ENCODE data around the gene SEC61A1.

The SEC61A1 gene

DNA sequence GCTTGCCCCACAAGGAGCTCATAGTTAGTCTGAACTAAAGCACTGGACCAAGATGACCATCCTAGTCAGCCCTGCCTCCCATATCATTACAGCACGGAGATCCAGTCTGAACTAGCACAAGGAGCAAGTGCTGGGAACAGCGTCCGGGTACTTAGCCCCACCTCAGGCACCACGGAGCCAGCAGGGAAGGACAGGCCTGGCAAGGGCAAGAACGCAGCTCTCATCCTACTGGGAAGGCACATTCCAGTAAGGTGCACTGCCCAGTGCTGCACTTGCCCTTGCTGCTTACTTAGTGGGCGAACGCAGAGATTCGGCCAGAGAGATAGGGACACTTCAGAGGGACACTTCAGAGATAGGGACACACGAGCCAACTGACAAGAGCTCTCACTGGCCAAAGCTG lies 27.6 kb downstream of the SEC61A1 start:
- Histone ChIP-seq H3K4me3 (replicated peaks; ENCODE audit: low read depth, low read length) (no peak overlapping the region), H3K36me3 (ENCODE audit: control insufficient read depth, insufficient read depth, low read length) (peaks cover 28% of the 10 kb centered on the region), H3K27me3 (replicated peaks; ENCODE audit: control insufficient read depth, insufficient read depth, low read length) (no peaks in the 10 kb centered on the region)
- TF ChIP-seq, protein P1, sequence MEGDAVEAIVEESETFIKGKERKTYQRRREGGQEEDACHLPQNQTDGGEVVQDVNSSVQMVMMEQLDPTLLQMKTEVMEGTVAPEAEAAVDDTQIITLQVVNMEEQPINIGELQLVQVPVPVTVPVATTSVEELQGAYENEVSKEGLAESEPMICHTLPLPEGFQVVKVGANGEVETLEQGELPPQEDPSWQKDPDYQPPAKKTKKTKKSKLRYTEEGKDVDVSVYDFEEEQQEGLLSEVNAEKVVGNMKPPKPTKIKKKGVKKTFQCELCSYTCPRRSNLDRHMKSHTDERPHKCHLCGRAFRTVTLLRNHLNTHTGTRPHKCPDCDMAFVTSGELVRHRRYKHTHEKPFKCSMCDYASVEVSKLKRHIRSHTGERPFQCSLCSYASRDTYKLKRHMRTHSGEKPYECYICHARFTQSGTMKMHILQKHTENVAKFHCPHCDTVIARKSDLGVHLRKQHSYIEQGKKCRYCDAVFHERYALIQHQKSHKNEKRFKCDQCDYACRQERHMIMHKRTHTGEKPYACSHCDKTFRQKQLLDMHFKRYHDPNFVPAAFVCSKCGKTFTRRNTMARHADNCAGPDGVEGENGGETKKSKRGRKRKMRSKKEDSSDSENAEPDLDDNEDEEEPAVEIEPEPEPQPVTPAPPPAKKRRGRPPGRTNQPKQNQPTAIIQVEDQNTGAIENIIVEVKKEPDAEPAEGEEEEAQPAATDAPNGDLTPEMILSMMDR (IDR thresholded peaks at IDR 0.05; ENCODE audit: insufficient read depth, low read length, poor library complexity, severe bottlenecking) = no peak
- no peak for DNase-seq (ENCODE audit: extremely low read depth, insufficient read length)

DNA sequence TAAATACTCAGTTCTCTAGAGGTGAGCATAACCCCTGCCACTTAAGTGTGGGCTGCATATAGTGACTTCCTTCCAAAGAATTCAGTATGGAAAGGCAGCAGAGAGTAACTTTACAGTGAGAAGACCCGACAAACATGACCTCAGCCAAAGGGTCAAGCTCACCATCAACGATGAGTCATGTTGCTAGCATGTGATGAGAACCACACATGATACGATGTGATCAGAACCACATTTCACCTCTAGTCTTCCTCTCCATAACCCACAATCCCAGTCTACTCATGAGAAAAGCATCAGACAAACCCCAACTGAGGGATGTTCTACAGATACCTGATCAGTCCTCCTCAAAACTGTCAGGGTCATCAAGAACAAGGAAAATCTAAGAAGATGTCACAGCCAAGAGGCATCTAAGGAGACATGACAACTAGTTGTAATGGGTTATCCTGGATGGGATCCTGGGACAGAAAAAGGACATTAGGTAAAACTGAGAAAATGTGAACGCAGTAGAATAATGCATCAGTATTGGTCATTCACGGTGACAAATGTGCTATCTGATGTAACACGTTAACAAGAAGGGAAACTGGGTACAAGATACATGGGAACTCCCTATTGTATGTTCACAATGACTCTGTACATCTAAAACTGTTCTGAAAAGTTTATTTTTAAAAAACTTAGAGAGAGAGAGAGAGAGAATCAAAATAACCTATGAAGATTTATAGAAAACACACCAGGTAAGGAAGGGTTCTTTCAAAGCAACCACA lies 28.3 kb downstream of the SEC61A1 start:
- Histone ChIP-seq H3K4me3 (replicated peaks; ENCODE audit: low read depth, low read length) (no peak overlapping the region), H3K27me3 (replicated peaks; ENCODE audit: control insufficient read depth, insufficient read depth, low read length) (no peaks in the 10 kb centered on the region), H3K36me3 (ENCODE audit: control insufficient read depth, insufficient read depth, low read length) (peaks cover 32% of the 10 kb centered on the region)
- TF ChIP-seq, protein P1 (IDR thresholded peaks at IDR 0.05; ENCODE audit: insufficient read depth, low read length, poor library complexity, severe bottlenecking) = no peak
- DNase-seq (ENCODE audit: extremely low read depth, insufficient read length) = no peak

DNA sequence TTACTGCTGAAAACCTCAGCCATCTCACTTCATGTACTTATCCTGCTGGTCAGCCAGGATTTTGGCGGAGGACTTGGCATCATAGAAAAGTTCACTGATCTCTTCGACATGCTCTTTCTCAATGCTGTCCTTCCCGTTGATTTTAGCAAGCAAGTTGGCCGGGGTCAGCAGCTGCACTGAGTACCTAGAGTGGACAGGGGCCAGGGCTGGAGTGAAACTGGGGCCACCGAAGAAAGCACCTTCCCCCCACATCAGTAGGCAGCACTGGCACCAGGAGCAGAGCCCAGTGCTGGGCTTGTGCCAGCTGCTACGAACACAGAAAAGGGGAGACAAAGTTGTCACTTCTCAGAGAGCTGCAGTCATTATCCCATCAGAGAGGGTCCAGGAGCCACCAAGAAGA lies 29.0 kb downstream of the SEC61A1 start:
- Histone ChIP-seq H3K36me3 (ENCODE audit: control insufficient read depth, insufficient read depth, low read length) (peaks cover 33% of the 10 kb centered on the region), H3K27me3 (replicated peaks; ENCODE audit: control insufficient read depth, insufficient read depth, low read length) (no peaks in the 10 kb centered on the region), H3K4me3 (replicated peaks; ENCODE audit: low read depth, low read length) (no peak overlapping the region)
- TF ChIP-seq, protein P1 (IDR thresholded peaks at IDR 0.05; ENCODE audit: insufficient read depth, low read length, poor library complexity, severe bottlenecking) = no peak
- DNase-seq (ENCODE audit: extremely low read depth, insufficient read length) = no peak

DNA sequence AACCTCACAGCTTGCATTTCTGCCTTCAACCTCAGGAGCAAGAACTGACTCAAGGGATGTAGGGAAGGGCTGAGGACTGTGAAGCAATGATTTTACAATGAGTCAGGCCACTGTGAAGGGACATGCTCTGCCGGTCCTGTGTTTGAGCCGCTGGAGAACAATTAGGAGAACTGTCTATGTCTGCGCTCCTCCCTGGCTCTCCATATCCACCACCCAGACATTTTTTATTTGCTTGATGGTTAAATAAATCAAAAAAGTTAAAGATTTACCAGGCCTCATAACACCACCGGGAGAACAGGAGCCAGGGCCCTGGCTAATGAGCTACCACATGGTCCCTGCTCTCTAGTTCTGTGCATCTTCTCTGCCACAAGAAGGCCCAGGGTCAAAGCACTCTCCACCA lies 29.6 kb downstream of the SEC61A1 start:
- no peak for DNase-seq (ENCODE audit: extremely low read depth, insufficient read length)
- no peaks in the 10 kb centered on the region for H3K27me3 ChIP-seq (replicated peaks; ENCODE audit: control insufficient read depth, insufficient read depth, low read length)
- TF ChIP-seq, protein P1 (IDR thresholded peaks at IDR 0.05; ENCODE audit: insufficient read depth, low read length, poor library complexity, severe bottlenecking) = no peak
- H3K36me3 ChIP-seq (ENCODE audit: control insufficient read depth, insufficient read depth, low read length) = peaks cover 35% of the 10 kb centered on the region
- H3K4me3 ChIP-seq (replicated peaks; ENCODE audit: low read depth, low read length) = no peak overlapping the region

DNA sequence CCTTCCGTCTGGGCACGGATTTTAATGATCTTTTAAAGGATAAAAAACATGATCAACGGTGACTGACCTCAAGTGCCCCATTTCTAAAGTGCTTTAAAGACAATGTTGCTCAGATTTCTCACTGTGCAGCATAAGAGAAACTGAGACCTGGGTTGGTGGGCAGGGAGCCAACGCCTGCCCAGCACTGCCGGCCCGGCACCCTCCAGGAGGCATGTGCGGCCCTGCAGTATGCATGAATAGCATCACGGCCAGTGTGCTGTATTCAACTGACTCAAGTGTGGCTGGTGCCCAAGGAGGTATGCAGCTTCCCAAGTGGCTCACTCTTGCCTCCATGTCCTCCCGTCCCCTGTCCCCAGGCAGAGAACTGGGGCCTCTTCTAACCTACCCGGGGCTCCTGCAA lies 30.3 kb downstream of the SEC61A1 start:
- peaks cover 40% of the 10 kb centered on the region for H3K36me3 ChIP-seq (ENCODE audit: control insufficient read depth, insufficient read depth, low read length)
- DNase-seq (ENCODE audit: extremely low read depth, insufficient read length) = no peak
- H3K27me3 ChIP-seq (replicated peaks; ENCODE audit: control insufficient read depth, insufficient read depth, low read length) = no peaks in the 10 kb centered on the region
- TF ChIP-seq, protein P1 (IDR thresholded peaks at IDR 0.05; ENCODE audit: insufficient read depth, low read length, poor library complexity, severe bottlenecking) = no peak
- H3K4me3 ChIP-seq (replicated peaks; ENCODE audit: low read depth, low read length) = no peak overlapping the region
